H9 (cell line): ENCODE results near the gene LZTFL1. TPM values are rescaled to one million over a fixed set of nuclear protein-coding genes. Genes with fewer than 3 reads are reported as not detected.

Experiments used
- DNase-seq: peaks from one replicate; pipeline ENCODE4 v3.0.0-alpha.2; 2017
- H2AFZ ChIP-seq: one replicate; pipeline ENCODE4 v1.6.1; 2013; ENCODE audit warnings: mild to moderate bottlenecking, low read length, control low read depth, moderate library complexity
- H2AK5ac ChIP-seq: 2 replicates; pipeline ENCODE4 v1.6.1; 2013; ENCODE audit warnings: low read length, control low read depth, mixed read lengths; ENCODE audit not compliant: insufficient read length
- H2BK120ac ChIP-seq: one replicate; pipeline ENCODE4 v1.6.1; 2013; ENCODE audit warnings: low read depth, mild to moderate bottlenecking, low read length, control low read depth, inconsistent platforms; ENCODE audit not compliant: poor library complexity, severe bottlenecking
- H2BK12ac ChIP-seq: 2 replicates; pipeline ENCODE4 v1.6.1; 2013; ENCODE audit warnings: low read length, control low read depth, mixed read lengths, low read depth; ENCODE audit not compliant: insufficient read length
- H2BK15ac ChIP-seq: 2 replicates; pipeline ENCODE4 v1.6.1; 2013; ENCODE audit warnings: low read depth, low read length, control low read depth
- H2BK20ac ChIP-seq: one replicate; pipeline ENCODE4 v1.6.1; 2013; ENCODE audit warnings: low read depth, mild to moderate bottlenecking, low read length, control low read depth, inconsistent platforms; ENCODE audit not compliant: poor library complexity, severe bottlenecking
- H2BK5ac ChIP-seq: 2 replicates; pipeline ENCODE4 v1.6.1; 2013; ENCODE audit warnings: low read length, control low read depth, mixed read lengths; ENCODE audit not compliant: insufficient read length
- H3K14ac ChIP-seq: 2 replicates; pipeline ENCODE4 v1.6.1; 2013; ENCODE audit warnings: low read length, control low read depth; ENCODE audit not compliant: insufficient read depth
- H3K18ac ChIP-seq: 2 replicates; pipeline ENCODE4 v1.6.1; 2013; ENCODE audit warnings: low read depth, mild to moderate bottlenecking, mixed read lengths, low read length, control low read depth; ENCODE audit not compliant: insufficient read length
- H3K23ac ChIP-seq: 2 replicates; pipeline ENCODE4 v1.6.1; 2013; ENCODE audit warnings: low read length, control low read depth, mixed read lengths, low read depth; ENCODE audit not compliant: insufficient read length
- H3K23me2 ChIP-seq: 2 replicates; pipeline ENCODE4 v1.6.1; 2013; ENCODE audit warnings: low read depth, mild to moderate bottlenecking, mixed read lengths, low read length, control low read depth; ENCODE audit not compliant: insufficient read length, poor library complexity, severe bottlenecking
- H3K27ac ChIP-seq: 2 replicates; pipeline ENCODE4 v1.5.1; 2013; ENCODE audit warnings: low read length, control low read depth, mixed read lengths, low read depth; ENCODE audit not compliant: insufficient read length
- H3K27me3 ChIP-seq: 2 replicates; pipeline ENCODE4 v1.6.1; 2013; ENCODE audit warnings: low read length, control low read depth, inconsistent platforms; ENCODE audit not compliant: insufficient read depth
- H3K4ac ChIP-seq: 2 replicates; pipeline ENCODE4 v1.6.1; 2013; ENCODE audit warnings: low read depth, mild to moderate bottlenecking, control low read depth, inconsistent platforms, low read length, moderate library complexity
- H3K4me1 ChIP-seq: 2 replicates; pipeline ENCODE4 v1.6.1; 2013; ENCODE audit warnings: low read length, control low read depth, inconsistent platforms; ENCODE audit not compliant: insufficient read depth
- H3K4me2 ChIP-seq: 2 replicates; pipeline ENCODE4 v1.6.1; 2013; ENCODE audit warnings: low read length, control low read depth, mixed read lengths; ENCODE audit not compliant: insufficient read length, insufficient read depth
- H3K56ac ChIP-seq: 2 replicates; pipeline ENCODE4 v1.6.1; 2013; ENCODE audit warnings: low read depth, mild to moderate bottlenecking, mixed read lengths, low read length, control low read depth; ENCODE audit not compliant: insufficient read length
- H3K79me1 ChIP-seq: 2 replicates; pipeline ENCODE4 v1.6.1; 2013; ENCODE audit warnings: low read depth, mild to moderate bottlenecking, moderate library complexity, low read length, control low read depth, inconsistent platforms; ENCODE audit not compliant: insufficient read depth, poor library complexity, severe bottlenecking
- H3K79me2 ChIP-seq: 2 replicates; pipeline ENCODE4 v1.6.1; 2013; ENCODE audit warnings: low read length, control low read depth, inconsistent platforms; ENCODE audit not compliant: insufficient read depth
- H3K9ac ChIP-seq: 2 replicates; pipeline ENCODE4 v1.6.1; 2013; ENCODE audit warnings: low read length, control low read depth, mixed read lengths; ENCODE audit not compliant: insufficient read length; ENCODE audit errors: extremely low read depth
- H3K9me3 ChIP-seq: one replicate; pipeline ENCODE4 v1.6.1; 2013; ENCODE audit warnings: low read depth, low read length, inconsistent platforms; ENCODE audit not compliant: control insufficient read depth
- H3T11ph ChIP-seq: one replicate; pipeline ENCODE4 v1.6.1; 2013; ENCODE audit warnings: mild to moderate bottlenecking, low read length, control low read depth, inconsistent platforms
- H4K20me1 ChIP-seq: one replicate; pipeline ENCODE4 v1.6.1; 2013; ENCODE audit not compliant: control insufficient read depth, insufficient read length, insufficient read depth
- H4K5ac ChIP-seq: 2 replicates; pipeline ENCODE4 v1.6.1; 2013; ENCODE audit warnings: low read depth, mild to moderate bottlenecking, mixed read lengths, low read length, control low read depth; ENCODE audit not compliant: insufficient read length
- H4K8ac ChIP-seq: replicated peaks from 2 replicates; pipeline ENCODE4 v1.6.1; 2013; ENCODE audit warnings: low read length, control low read depth, mixed read lengths, low read depth; ENCODE audit not compliant: insufficient read length
- H4K91ac ChIP-seq: 2 replicates; pipeline ENCODE4 v1.6.1; 2013; ENCODE audit warnings: low read depth, mild to moderate bottlenecking, moderate library complexity, mixed read lengths, low read length, control low read depth; ENCODE audit not compliant: insufficient read length
- H3K27ac Mint-ChIP-seq, 3 experiments: 2 replicates in 2 of 3; 3 replicates in 1 of 3; pipeline ENCODE4 v1.8.0; 2020 to 2021; ENCODE audit warnings: mixed read lengths in 3 of 3, mild to moderate bottlenecking in 1 of 3, moderate library complexity in 1 of 3
- H3K27me3 Mint-ChIP-seq: 2 replicates; pipeline ENCODE4 v1.8.0; 2021; ENCODE audit warnings: low read depth, mild to moderate bottlenecking, moderate library complexity, mixed read lengths
- H3K36me3 Mint-ChIP-seq, 3 experiments: 2 replicates in 2 of 3; 3 replicates in 1 of 3; pipeline ENCODE4 v1.8.0; 2020 to 2021; ENCODE audit warnings: low read depth in 3 of 3, mixed read lengths in 3 of 3; ENCODE audit not compliant: insufficient read depth in 1 of 3
- H3K4me1 Mint-ChIP-seq, 2 experiments: 2 replicates each; pipeline ENCODE4 v1.8.0; 2020; ENCODE audit warnings: mixed read lengths in 2 of 2
- H3K4me3 Mint-ChIP-seq, 2 experiments: 2 replicates in 1 of 2; 3 replicates in 1 of 2; pipeline ENCODE4 v1.8.0; 2020 to 2021; ENCODE audit warnings: mild to moderate bottlenecking in 2 of 2, mixed read lengths in 2 of 2, moderate library complexity in 1 of 2
- H3K9me3 Mint-ChIP-seq, 2 experiments: 2 replicates in 1 of 2; 3 replicates in 1 of 2; pipeline ENCODE4 v1.8.0; 2020; ENCODE audit warnings: mild to moderate bottlenecking in 2 of 2, mixed read lengths in 2 of 2, moderate library complexity in 1 of 2
- WGBS: extraction: QIAGEN DNeasy Blood & Tissue Kit; methylation state at CpG from one replicate; pipeline ENCODE4 v1.1.7; 2013; ENCODE audit warnings: missing lambda C conversion rate, low lambda C conversion rate, mixed read lengths; ENCODE audit not compliant: insufficient read length; ENCODE audit errors: extremely low coverage; 5-methylcytosine and 5-hydroxymethylcytosine counted together
- total RNA-seq: library from RNA; stranded (reverse); gene quantifications from 2 replicates; pipeline ENCODE4 v1.2.1, GENCODE V29; 2021
- TF ChIP-seq, protein P1 (sequence below): fragments of 200-600 bp; sonication (generic); conservative IDR thresholded peaks from 3 replicates; pipeline ENCODE4 v1.8.0; 2021; ENCODE audit warnings: antibody characterized with exemption, mild to moderate bottlenecking

LZTFL1 gene
- total RNA-seq, 1 experiment from 2014 or later = 12.2 TPM

GRCh38 chr3:45779746-45780735 lies 61.9 kb downstream of the LZTFL1 start:
- H3K36me3 Mint-ChIP-seq = no peaks in the 10 kb centered on the region; a peak in 1 of 7 replicates
- Histone ChIP-seq H2AK5ac (no peak overlapping the region), H3K4me1 (no peaks in the 10 kb centered on the region), H3K27ac (no peak overlapping the region), H2AFZ (no peak overlapping the region), H4K5ac (no peak overlapping the region), H4K91ac (no peak overlapping the region), H3K79me1 (no peaks in the 10 kb centered on the region), H3K56ac (no peak overlapping the region), H3T11ph (no peak overlapping the region), H2BK12ac (no peak overlapping the region), H3K27me3 (0 out of 2 replicates have a peak, but pooled peaks cover 2% of the 10 kb centered on the region), H3K4me2 (no peak overlapping the region), H3K14ac (peak overlapping the region; percentile 64; the same call in 1 of the 2 replicates), H4K8ac (no peak overlapping the region), H2BK5ac (no peak overlapping the region), H3K9me3 (no peaks in the 10 kb centered on the region), H4K20me1 (no peaks in the 10 kb centered on the region), H2BK15ac (no peak overlapping the region), H3K18ac (no peak overlapping the region), H3K23me2 (no peaks in the 10 kb centered on the region), H3K4ac (no peak overlapping the region), H3K79me2 (no peaks in the 10 kb centered on the region), H3K9ac (no peak overlapping the region), H2BK20ac (no peak overlapping the region), H2BK120ac (no peak overlapping the region), H3K23ac (no peak overlapping the region)
- no peak overlapping the region for H3K4me3 Mint-ChIP-seq
- no peak for DNase-seq
- H3K4me1 Mint-ChIP-seq = peaks cover 9 to 13% of the 10 kb centered on the region in 2 experiments
- peaks cover 1 to 5% of the 10 kb centered on the region in 2 experiments; a peak in 2 of 5 replicates for H3K9me3 Mint-ChIP-seq
- no CpG with 5 or more reads among the region's 35 CpGs for WGBS
- TF ChIP-seq, protein P1, sequence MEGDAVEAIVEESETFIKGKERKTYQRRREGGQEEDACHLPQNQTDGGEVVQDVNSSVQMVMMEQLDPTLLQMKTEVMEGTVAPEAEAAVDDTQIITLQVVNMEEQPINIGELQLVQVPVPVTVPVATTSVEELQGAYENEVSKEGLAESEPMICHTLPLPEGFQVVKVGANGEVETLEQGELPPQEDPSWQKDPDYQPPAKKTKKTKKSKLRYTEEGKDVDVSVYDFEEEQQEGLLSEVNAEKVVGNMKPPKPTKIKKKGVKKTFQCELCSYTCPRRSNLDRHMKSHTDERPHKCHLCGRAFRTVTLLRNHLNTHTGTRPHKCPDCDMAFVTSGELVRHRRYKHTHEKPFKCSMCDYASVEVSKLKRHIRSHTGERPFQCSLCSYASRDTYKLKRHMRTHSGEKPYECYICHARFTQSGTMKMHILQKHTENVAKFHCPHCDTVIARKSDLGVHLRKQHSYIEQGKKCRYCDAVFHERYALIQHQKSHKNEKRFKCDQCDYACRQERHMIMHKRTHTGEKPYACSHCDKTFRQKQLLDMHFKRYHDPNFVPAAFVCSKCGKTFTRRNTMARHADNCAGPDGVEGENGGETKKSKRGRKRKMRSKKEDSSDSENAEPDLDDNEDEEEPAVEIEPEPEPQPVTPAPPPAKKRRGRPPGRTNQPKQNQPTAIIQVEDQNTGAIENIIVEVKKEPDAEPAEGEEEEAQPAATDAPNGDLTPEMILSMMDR = no peak
- H3K27me3 Mint-ChIP-seq = no peaks in the 10 kb centered on the region; the same call in 1 of the 2 replicates
- no peak overlapping the region for H3K27ac Mint-ChIP-seq
